ENCODE measurements around the gene CCDC85C. TPM values are rescaled to one million over a fixed set of nuclear protein-coding genes. Genes with fewer than 3 reads are reported as not detected.
A peak's percentile ranks its signal among the peaks of the same experiment; 100 is the strongest.

Gene CCDC85C
- polyA plus RNA-seq, 1 of the 3 experiments (the other 2 are of a cell fraction), result 9.6 TPM

DNA sequence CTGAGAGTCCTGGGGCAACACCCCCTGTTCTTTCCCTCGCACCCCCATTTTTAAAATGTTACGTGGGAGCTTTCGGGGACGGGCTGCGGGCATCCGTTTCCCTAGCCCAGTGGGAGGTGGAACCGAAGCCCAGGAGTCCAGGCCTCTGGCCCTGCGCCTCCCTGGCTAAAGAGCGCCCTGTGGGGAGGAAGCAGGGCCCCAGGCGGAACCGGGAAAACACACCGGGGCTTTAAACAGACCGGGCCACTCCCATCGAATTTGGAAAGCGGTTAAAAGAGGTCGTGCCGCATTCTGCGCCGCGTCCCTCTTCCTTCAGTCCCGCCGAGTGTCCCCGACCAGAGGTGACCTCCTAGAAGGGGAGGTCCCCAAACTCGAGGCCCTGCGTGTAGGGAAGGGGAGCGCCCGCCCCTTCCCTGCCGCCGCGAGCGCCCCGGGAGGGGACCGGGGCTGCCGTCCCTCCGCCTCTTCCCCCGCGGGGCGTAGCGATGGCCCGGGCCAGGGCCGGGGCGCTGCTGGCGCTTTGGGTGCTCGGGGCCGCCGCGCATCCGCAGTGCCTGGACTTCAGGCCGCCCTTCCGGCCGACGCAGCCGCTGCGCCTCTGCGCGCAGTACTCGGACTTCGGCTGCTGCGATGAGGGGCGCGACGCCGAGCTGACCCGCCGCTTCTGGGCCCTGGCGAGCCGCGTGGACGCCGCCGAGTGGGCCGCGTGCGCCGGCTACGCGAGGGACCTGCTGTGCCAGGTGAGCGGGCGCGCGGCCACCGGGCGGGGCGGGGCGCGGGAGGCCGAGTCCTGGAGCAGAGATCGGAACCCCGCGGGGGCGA, 40.9 kb upstream of the CCDC85C start, which contains the start of gene HHIPL1:
HHIPL1 (plus strand) TSS at position 407 of the 822 bp plus-strand sequence; CDS start at position 486, 79 bp downstream.
- WGBS (ENCODE audit: low lambda C conversion rate), result 79% methylated on average over 22 of the region's 91 CpGs
- Histone ChIP-seq H3K4me1 (ENCODE audit: control insufficient read depth in 1 of 2, insufficient read depth in 2 of 2, low read depth in 1 of 2, low read length in 1 of 2) (no peaks in the 10 kb centered on the region; a peak in 1 of 4 replicates), H3K79me2 (ENCODE audit: insufficient read depth) (no peaks in the 10 kb centered on the region), H3K27me3 (ENCODE audit: insufficient read depth) (no peaks in the 10 kb centered on the region), H3K9me2 (no peaks in the 10 kb centered on the region), H3K4me3 (ENCODE audit: low read depth in 2 of 2, low read length in 1 of 2) (peak within 1 kb of the TSS in 1 of 2 experiments; percentile 13; a peak in 1 of 4 replicates), H3K27ac (ENCODE audit: low read depth in 2 of 2, low read length in 1 of 2) (no peak within 1 kb of the TSS), H3K36me3 (replicated peaks in 1 of 2; ENCODE audit: control insufficient read depth in 1 of 2, insufficient read depth in 2 of 2, low read length in 1 of 2) (no peaks in the 10 kb centered on the region), H4K20me1 (ENCODE audit: insufficient read depth) (no peaks in the 10 kb centered on the region), H3K4me2 (no peak within 1 kb of the TSS), H3F3A (replicated peaks; ENCODE audit: insufficient read depth) (no peaks in the 10 kb centered on the region), H3K9me3 (no peaks in the 10 kb centered on the region), H2AFZ (ENCODE audit: low read depth) (no peak within 1 kb of the TSS), H3K9ac (no peak within 1 kb of the TSS)
- DNase-seq, result peak; percentile 87
- no peak for TF ChIP-seq EP300 (IDR thresholded peaks at IDR 0.05; ENCODE audit: borderline replicate concordance in 1 of 2, low read depth in 1 of 2, low read length in 1 of 2)
- no peak for TF ChIP-seq EZH2phosphoT487 (IDR thresholded peaks at IDR 0.05; ENCODE audit: borderline replicate concordance, low read depth)
- TF ChIP-seq MXI1 (IDR thresholded peaks at IDR 0.05; ENCODE audit: low read depth, low read length), result no peak
- TF ChIP-seq RXRA (IDR thresholded peaks at IDR 0.05; ENCODE audit: borderline replicate concordance, low read depth), result no peak
- TF ChIP-seq MEF2A (IDR thresholded peaks at IDR 0.05; ENCODE audit: borderline replicate concordance, low read depth), result no peak
- no peak for TF ChIP-seq SIN3A (IDR thresholded peaks at IDR 0.05; ENCODE audit: borderline replicate concordance, low read depth, low read length)
- no peak for TF ChIP-seq CHD2 (IDR thresholded peaks at IDR 0.05; ENCODE audit: low read length, partially characterized antibody)
- ChIA-PET CTCF (interaction anchor here (1.9 kb wide), 1 partner anchor 302 kb away, joined by 6 read pairs; no protein-coding TSS in a partner anchor), POLR2A (no interaction called here)

- CTCF ChIA-PET, result interaction anchor here (1.1 kb wide), 1 partner anchor 12 kb away, joined by 3 read pairs; no protein-coding TSS in a partner anchor
- H3K9ac ChIP-seq, result no peak overlapping the region
- 96% methylated on average over 10 of the region's 11 CpGs for WGBS (ENCODE audit: low lambda C conversion rate)
- H3K27ac ChIP-seq (ENCODE audit: low read depth in 2 of 2, low read length in 1 of 2), result no peak overlapping the region
- H3K79me2 ChIP-seq (ENCODE audit: insufficient read depth), result no peaks in the 10 kb centered on the region
- H3K36me3 ChIP-seq (replicated peaks in 1 of 2; ENCODE audit: control insufficient read depth in 1 of 2, insufficient read depth in 2 of 2, low read length in 1 of 2), result no peaks in the 10 kb centered on the region
- H3K9me2 ChIP-seq, result no peaks in the 10 kb centered on the region
- H3F3A ChIP-seq (replicated peaks; ENCODE audit: insufficient read depth), result no peaks in the 10 kb centered on the region
- H3K27me3 ChIP-seq (ENCODE audit: insufficient read depth), result no peaks in the 10 kb centered on the region
- no peak overlapping the region for H3K4me3 ChIP-seq (ENCODE audit: low read depth in 2 of 2, low read length in 1 of 2)
- DNase-seq, result no peak
- no peaks in the 10 kb centered on the region for H4K20me1 ChIP-seq (ENCODE audit: insufficient read depth)
- TF ChIP-seq SMC3 (IDR thresholded peaks at IDR 0.05; ENCODE audit: low read depth, low read length), result no peak
- no peak for TF ChIP-seq USF1 (IDR thresholded peaks at IDR 0.05; ENCODE audit: borderline replicate concordance, low read depth)
- no peak for TF ChIP-seq ELF1 (IDR thresholded peaks at IDR 0.05)
- no peak for TF ChIP-seq REST (IDR thresholded peaks at IDR 0.05; ENCODE audit: low read depth, low read length)
- no peak for TF ChIP-seq RXRA (IDR thresholded peaks at IDR 0.05; ENCODE audit: borderline replicate concordance, low read depth)
- H3K9me3 ChIP-seq, result no peaks in the 10 kb centered on the region
- H3K4me2 ChIP-seq, result no peak overlapping the region
- H2AFZ ChIP-seq (ENCODE audit: low read depth), result no peak overlapping the region
- no peaks in the 10 kb centered on the region; a peak in 1 of 4 replicates for H3K4me1 ChIP-seq (ENCODE audit: control insufficient read depth in 1 of 2, insufficient read depth in 2 of 2, low read depth in 1 of 2, low read length in 1 of 2)
- POLR2A ChIA-PET, result no interaction called here
These were observed 40.1 kb upstream of the CCDC85C start for GRCh38 chr14:99644035-99644587.
